22Rv1 (cell line): ENCODE measurements around the gene DRICH1.
"Not testable (repeated sequence)": the region's sequence is repeated elsewhere in the genome, so short reads cannot be mapped to it uniquely, and the experiment has no call there.

Experiments
- H3K27ac ChIP-seq: fragments of 450-650 bp; 2 replicates; pipeline ENCODE4 v1.5.1; 2017
- ZFX ChIP-seq: fragments of 450-650 bp; IDR thresholded peaks from 2 replicates; pipeline ENCODE4 v1.6.1; 2017; ENCODE audit warnings: antibody characterized with exemption, borderline replicate concordance
- TF ChIP-seq, protein P1 (sequence below): fragments of 450-650 bp; IDR thresholded peaks from 2 replicates; pipeline ENCODE4 v1.5.1; 2017; ENCODE audit warnings: mild to moderate bottlenecking

Gene DRICH1

DNA sequence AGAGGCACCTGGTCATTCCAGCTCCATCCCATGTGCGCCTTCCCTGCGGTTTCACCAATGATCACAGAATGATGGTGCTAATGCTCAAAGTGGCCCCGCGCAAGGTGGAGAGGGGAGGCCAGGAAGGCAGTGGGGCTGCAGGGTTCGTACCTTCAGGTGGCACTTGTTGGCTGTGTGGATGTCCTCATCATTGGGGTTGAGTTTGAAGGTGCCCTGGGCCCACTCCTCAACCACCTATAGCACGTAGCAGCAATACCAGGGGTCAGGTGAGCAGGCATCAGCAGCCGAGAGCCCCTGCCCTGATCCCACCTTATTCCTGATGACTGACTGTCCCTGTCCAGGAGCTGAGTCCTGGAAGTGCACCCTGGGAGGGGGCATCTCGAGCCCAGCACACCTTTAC lies 20.6 kb upstream of the DRICH1 start:
- no peak for TF ChIP-seq ZFX
- TF ChIP-seq, protein P1, sequence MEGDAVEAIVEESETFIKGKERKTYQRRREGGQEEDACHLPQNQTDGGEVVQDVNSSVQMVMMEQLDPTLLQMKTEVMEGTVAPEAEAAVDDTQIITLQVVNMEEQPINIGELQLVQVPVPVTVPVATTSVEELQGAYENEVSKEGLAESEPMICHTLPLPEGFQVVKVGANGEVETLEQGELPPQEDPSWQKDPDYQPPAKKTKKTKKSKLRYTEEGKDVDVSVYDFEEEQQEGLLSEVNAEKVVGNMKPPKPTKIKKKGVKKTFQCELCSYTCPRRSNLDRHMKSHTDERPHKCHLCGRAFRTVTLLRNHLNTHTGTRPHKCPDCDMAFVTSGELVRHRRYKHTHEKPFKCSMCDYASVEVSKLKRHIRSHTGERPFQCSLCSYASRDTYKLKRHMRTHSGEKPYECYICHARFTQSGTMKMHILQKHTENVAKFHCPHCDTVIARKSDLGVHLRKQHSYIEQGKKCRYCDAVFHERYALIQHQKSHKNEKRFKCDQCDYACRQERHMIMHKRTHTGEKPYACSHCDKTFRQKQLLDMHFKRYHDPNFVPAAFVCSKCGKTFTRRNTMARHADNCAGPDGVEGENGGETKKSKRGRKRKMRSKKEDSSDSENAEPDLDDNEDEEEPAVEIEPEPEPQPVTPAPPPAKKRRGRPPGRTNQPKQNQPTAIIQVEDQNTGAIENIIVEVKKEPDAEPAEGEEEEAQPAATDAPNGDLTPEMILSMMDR, result no peak
- no peak overlapping the region for H3K27ac ChIP-seq

DNA sequence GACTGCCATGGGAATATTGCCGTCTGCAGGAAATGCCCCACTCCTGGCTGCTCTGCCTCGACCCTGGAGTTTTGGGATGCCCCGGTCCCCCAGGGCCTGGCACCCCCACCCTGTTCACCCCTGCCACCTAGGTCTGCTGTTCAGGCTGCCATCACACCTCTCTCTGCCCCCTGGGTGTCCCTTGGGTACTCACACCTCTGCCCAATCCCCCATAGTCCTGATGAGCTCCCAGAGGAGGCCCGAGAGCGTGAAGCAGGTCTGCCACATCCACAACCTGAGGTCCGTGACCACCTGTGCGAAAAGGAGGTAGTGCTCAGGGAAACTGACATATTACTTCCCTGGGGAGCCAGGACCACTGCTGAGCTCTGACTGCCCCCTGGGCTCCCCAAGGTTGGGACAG lies 20.2 kb upstream of the DRICH1 start:
- H3K27ac ChIP-seq, result no peak overlapping the region
- TF ChIP-seq, protein P1, result no peak
- TF ChIP-seq ZFX, result no peak

DNA sequence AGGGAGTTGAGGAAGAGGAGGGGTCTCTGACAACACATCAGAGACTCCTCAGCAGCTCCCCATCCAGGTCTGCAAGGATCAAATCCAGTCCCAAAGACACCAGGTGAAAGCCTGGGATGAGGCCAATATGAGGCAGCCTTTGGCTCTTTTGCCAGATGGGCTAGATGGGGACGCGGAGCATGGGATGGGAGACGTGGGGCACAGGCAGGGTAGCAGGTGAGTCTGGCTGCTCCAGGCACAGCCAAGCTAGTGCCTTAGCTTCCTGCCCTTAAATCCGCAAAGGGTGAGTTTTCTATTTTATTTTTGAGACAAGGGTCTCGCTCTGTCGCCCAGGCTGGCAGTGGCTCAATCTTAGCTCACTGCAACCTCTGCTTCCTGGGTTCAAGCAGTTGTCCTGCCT lies 19.6 kb upstream of the DRICH1 start:
- no peak overlapping the region for H3K27ac ChIP-seq
- no peak for TF ChIP-seq ZFX
- TF ChIP-seq, protein P1, result no peak

DNA sequence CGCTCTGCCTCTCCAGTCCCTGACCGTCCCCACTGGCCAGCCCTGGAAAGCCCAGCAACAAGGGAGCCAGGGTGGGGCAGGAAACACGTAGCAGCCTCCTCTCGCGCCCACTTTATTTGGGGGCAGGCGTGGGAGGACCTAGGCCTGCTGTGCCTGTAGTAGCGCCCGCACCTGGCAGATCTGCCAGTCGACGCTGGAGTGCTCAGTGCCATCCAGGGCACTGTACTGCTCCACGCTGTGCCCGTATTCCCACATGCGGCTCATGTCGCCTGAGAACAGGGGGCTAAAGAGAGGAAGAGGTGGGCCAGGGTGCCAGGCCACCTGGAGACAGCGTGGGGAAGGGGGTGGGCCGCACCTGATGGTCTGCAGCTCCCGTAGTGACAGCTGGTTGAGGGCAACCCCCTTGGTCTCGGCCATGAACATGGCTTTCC lies 17.0 kb upstream of the DRICH1 start:
- H3K27ac ChIP-seq, result no peak overlapping the region
- TF ChIP-seq, protein P1, result no peak
- TF ChIP-seq ZFX, result no peak

DNA sequence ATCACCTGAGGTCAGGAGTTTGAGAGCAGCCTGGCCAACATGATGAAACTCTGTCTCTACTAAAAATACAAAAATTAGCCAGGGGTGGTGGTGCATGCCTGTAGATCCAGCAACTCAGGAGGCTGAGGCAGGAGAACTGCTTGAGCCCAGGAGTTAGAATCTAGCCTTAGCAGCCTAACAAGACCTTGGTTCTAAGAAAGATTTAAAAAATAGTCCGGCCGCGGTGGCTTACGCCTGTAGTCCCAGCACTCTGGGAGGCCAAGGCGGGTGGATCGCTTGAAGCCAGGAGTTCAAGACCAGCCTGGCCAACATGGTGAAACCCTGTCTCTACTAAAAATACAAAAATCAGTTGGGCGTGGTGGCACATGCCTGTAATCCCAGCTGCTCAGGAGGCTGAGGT lies 14.4 kb upstream of the DRICH1 start:
- H3K27ac ChIP-seq, result not testable (repeated sequence)

DNA sequence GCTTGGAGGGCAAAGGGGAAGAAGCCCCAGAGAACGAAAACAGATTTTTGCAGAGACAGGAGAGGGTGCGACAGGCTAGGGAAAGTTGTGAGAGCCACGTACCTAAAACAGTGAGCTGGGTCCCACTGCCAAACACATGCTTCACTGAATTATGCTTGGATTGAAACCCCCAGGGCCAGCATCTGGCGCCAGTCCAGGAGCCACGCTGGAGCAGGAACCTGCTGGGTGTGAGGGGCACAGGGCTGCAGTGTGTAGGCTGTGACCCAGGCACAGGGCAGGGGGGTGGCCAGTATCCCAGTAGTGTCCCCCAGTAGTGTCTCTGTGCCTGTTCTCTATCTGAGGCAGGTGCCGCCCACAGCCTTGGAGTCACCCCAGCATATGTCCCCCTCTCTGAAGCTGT lies 8.1 kb upstream of the DRICH1 start:
- H3K27ac ChIP-seq, result not testable (repeated sequence)

DNA sequence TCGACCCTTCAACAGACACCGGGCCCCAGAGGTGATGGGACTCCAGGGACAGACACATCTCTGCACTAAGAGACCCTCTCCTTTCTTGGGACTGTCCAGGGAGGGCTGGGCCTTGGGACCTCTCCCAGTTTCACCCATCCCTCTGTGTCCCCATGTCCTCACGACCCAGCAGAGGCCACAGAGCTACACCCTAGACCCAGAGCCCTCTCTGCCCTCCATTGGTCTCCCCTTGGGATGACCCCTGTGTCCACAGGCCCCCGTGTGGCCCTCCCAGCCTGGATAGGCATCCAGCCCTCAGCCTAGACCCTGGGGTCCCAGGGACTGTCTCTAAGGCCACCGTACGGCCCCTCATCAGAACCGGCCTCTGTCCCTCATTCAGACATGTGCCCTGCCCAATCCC lies 7.5 kb upstream of the DRICH1 start:
- TF ChIP-seq, protein P1, result no peak
- TF ChIP-seq ZFX, result no peak

DNA sequence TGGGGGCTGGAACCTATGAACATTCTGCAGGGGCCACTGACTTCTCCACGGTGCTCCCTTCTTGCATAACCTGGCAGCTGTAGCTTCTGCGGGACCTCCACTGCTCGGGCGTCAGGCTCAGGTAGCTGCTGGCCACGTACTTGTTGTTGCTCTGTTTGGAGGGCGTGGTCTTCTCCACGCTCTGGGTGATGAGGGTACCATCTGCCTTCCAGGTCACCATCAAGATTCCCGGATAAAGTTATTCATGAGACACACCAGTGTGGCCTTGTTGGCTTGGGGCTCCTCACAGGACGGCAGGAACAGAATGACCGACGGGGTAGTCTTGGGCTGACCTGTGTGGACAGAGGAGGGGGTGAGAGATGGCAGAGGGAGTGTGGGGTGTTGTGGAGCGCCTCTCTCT lies 6.5 kb upstream of the DRICH1 start:
- H3K27ac ChIP-seq, result no peak overlapping the region
- no peak for TF ChIP-seq ZFX
- TF ChIP-seq, protein P1, result no peak

More for the DNA sequence above, 7.5 kb upstream of the DRICH1 start:
- H3K27ac ChIP-seq, result no peak overlapping the region

DNA sequence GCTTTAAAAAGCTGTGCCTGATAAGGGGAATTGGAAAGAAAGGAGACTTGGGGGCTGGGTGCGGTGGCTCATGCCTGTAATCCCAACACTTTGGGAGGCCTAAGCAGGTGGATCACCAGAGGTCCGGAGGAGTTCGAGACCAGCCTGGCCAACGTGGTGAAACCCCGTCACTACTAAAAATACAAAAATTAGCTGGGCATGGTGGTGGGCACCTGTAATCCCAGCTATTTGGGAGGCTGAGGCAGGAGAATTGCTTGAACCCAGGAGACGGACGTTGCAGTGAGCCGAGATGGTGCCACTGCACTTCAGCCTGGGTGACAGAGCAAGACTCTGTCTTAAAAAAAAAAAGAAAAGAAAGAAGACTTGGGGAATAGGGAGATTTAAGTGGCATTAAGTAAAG lies 3.2 kb upstream of the DRICH1 start:
- not testable (repeated sequence) for H3K27ac ChIP-seq

DNA sequence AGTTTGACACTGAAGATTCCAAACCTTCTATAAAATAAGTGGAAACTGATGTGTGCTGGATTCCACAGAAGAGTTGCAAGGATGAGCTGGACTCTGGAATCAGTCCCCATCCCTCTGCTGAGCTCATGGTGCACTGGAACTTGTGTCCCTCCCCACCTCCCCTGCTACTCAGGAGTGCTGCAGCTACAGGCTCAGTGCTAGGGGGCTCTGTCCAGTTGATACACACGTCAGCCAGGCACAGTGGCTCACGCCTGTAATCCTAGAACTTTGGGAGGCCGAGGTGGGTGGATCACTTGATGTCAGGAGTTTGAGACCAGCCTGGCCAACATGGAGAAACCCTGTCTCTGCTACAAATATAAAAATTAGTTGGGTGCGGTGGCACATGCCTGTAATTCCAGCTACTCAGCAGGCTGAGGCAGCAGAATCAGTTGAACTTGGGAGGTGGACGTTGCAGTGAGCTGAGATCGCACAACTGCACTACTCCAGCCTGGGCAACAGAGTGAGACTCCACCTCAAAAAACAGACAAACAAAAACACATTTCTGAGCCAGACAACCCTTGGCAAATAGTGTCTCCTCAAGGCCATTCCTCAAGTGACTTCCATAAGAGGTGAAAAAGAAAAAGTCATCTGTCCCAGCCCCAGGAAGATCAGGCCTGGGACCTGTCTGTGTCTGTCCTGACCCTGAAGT lies 3.9 kb downstream of the DRICH1 start:
- not testable (repeated sequence) for H3K27ac ChIP-seq
